H1 (cell line): ENCODE data around the gene PRKCZ. TPM values are rescaled to one million over a fixed set of nuclear protein-coding genes. Genes with fewer than 3 reads are reported as not detected.

Source experiments
- CTCF ChIA-PET: fragments of 300-600 bp; sonication (Branson Sonifier 250); formaldehyde crosslinking; loops from one replicate; lab custom pipeline; 2021; ENCODE audit not compliant: partially characterized antibody; lab: Charles Lee
- POLR2A ChIA-PET: fragments of 300-600 bp; sonication (Branson Sonifier 250); formaldehyde crosslinking; loops from one replicate; lab custom pipeline; 2021; ENCODE audit warnings: inconsistent platforms; ENCODE audit not compliant: partially characterized antibody; lab: Charles Lee
- DNase-seq, 2 experiments: peaks; one replicate each; pipeline versions ENCODE4 v3.0.0 to v3.0.0-alpha.2; 2010 to 2022; ENCODE audit warnings: low spot score in 2 of 2, low read depth in 1 of 2, mixed read lengths in 1 of 2
- FAIRE-seq: peaks from 2 replicates; lab custom pipeline; 2011; peaks lifted over from hg19 to GRCh38; lab: Jason Lieb, UNC
- H2AFZ ChIP-seq: 2 replicates; pipeline ENCODE4 v1.8.1; 2012; ENCODE audit warnings: low read length, inconsistent platforms
- H2AK5ac ChIP-seq: 2 replicates; pipeline ENCODE4 v1.6.1; 2013; ENCODE audit warnings: low read depth, low read length
- H2BK120ac ChIP-seq: replicated peaks from 2 replicates; pipeline ENCODE3; 2013; ENCODE audit warnings: low read depth, low read length, inconsistent platforms
- H2BK12ac ChIP-seq: 2 replicates; pipeline ENCODE4 v1.6.1; 2013; ENCODE audit warnings: low read depth, low read length
- H2BK15ac ChIP-seq: 2 replicates; pipeline ENCODE4 v1.6.1; 2013; ENCODE audit warnings: low read length
- H2BK20ac ChIP-seq: 2 replicates; pipeline ENCODE4 v1.6.1; 2013; ENCODE audit warnings: low read length
- H2BK5ac ChIP-seq: 2 replicates; pipeline ENCODE4 v1.6.1; 2013; ENCODE audit warnings: low read depth, low read length
- H3K14ac ChIP-seq: 2 replicates; pipeline ENCODE4 v1.6.1; 2013; ENCODE audit warnings: inconsistent platforms; ENCODE audit not compliant: insufficient read length
- H3K18ac ChIP-seq: 2 replicates; pipeline ENCODE4 v1.6.1; 2013; ENCODE audit warnings: low read length; ENCODE audit errors: extremely low read depth
- H3K23ac ChIP-seq: 2 replicates; pipeline ENCODE4 v1.6.1; 2013; ENCODE audit warnings: inconsistent platforms; ENCODE audit not compliant: insufficient read length
- H3K23me2 ChIP-seq: 2 replicates; pipeline ENCODE4 v1.6.1; 2013; ENCODE audit warnings: low read depth, low read length
- H3K27ac ChIP-seq: 2 replicates; pipeline ENCODE4 v1.6.1; 2011; ENCODE audit warnings: low read depth, low read length, inconsistent platforms
- H3K27me3 ChIP-seq, 4 experiments: replicated peaks in 1 of 4; 1 replicate in 1 of 4; 2 replicates in 3 of 4; pipeline versions ENCODE4 v1.6.1 to v1.8.1; 2011 to 2013; ENCODE audit warnings: low read length in 3 of 4, mild to moderate bottlenecking in 3 of 4, inconsistent platforms in 2 of 4, mixed read lengths in 2 of 4, moderate library complexity in 1 of 4; ENCODE audit not compliant: control insufficient read depth in 3 of 4, insufficient read depth in 3 of 4; ENCODE audit errors: extremely low read depth in 1 of 4
- H3K36me3 ChIP-seq, 4 experiments: 2 replicates each; pipeline versions ENCODE4 v1.6.1 to v1.8.1; 2011 to 2013; ENCODE audit warnings: mild to moderate bottlenecking in 4 of 4, low read length in 3 of 4, moderate library complexity in 2 of 4, control low read depth in 1 of 4, inconsistent platforms in 1 of 4; ENCODE audit not compliant: insufficient read depth in 4 of 4, control insufficient read depth in 2 of 4
- H3K4ac ChIP-seq: replicated peaks from 2 replicates; pipeline ENCODE3; 2013; ENCODE audit warnings: low read length, low read depth, mixed read lengths, inconsistent platforms; ENCODE audit not compliant: insufficient read length
- H3K4me1 ChIP-seq, 4 experiments: replicated peaks in 1 of 4; 1 replicate in 1 of 4; 2 replicates in 3 of 4; pipeline versions ENCODE4 v1.6.1 to v1.8.1; 2011 to 2013; ENCODE audit warnings: low read length in 3 of 4, inconsistent platforms in 2 of 4, mixed read lengths in 1 of 4; ENCODE audit not compliant: insufficient read depth in 4 of 4, control insufficient read depth in 3 of 4
- H3K4me2 ChIP-seq, 2 experiments: 2 replicates each; pipeline versions ENCODE4 v1.6.1 to v1.8.1; 2011 to 2013; ENCODE audit warnings: low read depth in 2 of 2, low read length in 2 of 2, control low read depth in 1 of 2, inconsistent platforms in 1 of 2, mild to moderate bottlenecking in 1 of 2; ENCODE audit not compliant: insufficient read depth in 1 of 2
- H3K4me3 ChIP-seq, 4 experiments: fragments of 200-600, 300-600 bp in 1 of 4; sonication (generic), shearing (Covaris generic), sonication (Bioruptor Twin) in 1 of 4; 2 replicates each; pipeline versions ENCODE4 v1.5.1 to v1.8.1; 2011 to 2016; ENCODE audit warnings: low read length in 4 of 4, low read depth in 3 of 4, control low read depth in 2 of 4, inconsistent platforms in 2 of 4, mild to moderate bottlenecking in 2 of 4, mixed read lengths in 1 of 4, moderate library complexity in 1 of 4; ENCODE audit not compliant: insufficient read depth in 2 of 4; ENCODE audit errors: extremely low read depth in 1 of 4
- H3K56ac ChIP-seq: replicated peaks from 2 replicates; pipeline ENCODE3; 2013; ENCODE audit warnings: low read depth, mild to moderate bottlenecking, mixed read lengths, low read length, inconsistent platforms; ENCODE audit not compliant: insufficient read length
- H3K79me1 ChIP-seq: 2 replicates; pipeline ENCODE4 v1.6.1; 2013; ENCODE audit warnings: low read depth, low read length, control low read depth
- H3K79me2 ChIP-seq, 2 experiments: 2 replicates each; pipeline versions ENCODE4 v1.6.1 to v1.8.1; 2012 to 2013; ENCODE audit warnings: low read length in 2 of 2, mild to moderate bottlenecking in 2 of 2, inconsistent platforms in 1 of 2; ENCODE audit not compliant: insufficient read depth in 2 of 2, control insufficient read depth in 1 of 2
- H3K9ac ChIP-seq, 4 experiments: replicated peaks in 1 of 4; 1 replicate in 1 of 4; 2 replicates in 3 of 4; pipeline versions ENCODE4 v1.6.1 to v1.8.1; 2011 to 2013; ENCODE audit warnings: low read depth in 3 of 4, low read length in 3 of 4, control low read depth in 2 of 4, mild to moderate bottlenecking in 2 of 4, moderate library complexity in 2 of 4, inconsistent platforms in 1 of 4; ENCODE audit errors: extremely low read depth in 1 of 4
- H3K9me3 ChIP-seq, 2 experiments: 2 replicates each; pipeline versions ENCODE4 v1.6.1 to v1.8.1; 2012 to 2013; ENCODE audit warnings: mild to moderate bottlenecking in 2 of 2, moderate library complexity in 2 of 2, control low read depth in 1 of 2, inconsistent platforms in 1 of 2, low read depth in 1 of 2, low read length in 1 of 2, mixed read lengths in 1 of 2; ENCODE audit not compliant: insufficient read depth in 2 of 2
- H4K20me1 ChIP-seq, 2 experiments: replicated peaks in 1 of 2; 2 replicates each; pipeline versions ENCODE3 to v1.8.1; 2011 to 2013; ENCODE audit warnings: inconsistent platforms in 2 of 2, low read length in 2 of 2, mild to moderate bottlenecking in 1 of 2; ENCODE audit not compliant: insufficient read depth in 2 of 2, control insufficient read depth in 1 of 2
- H4K5ac ChIP-seq: 2 replicates; pipeline ENCODE4 v1.6.1; 2013; ENCODE audit warnings: low read length, low read depth, mixed read lengths, inconsistent platforms; ENCODE audit not compliant: insufficient read length
- H4K8ac ChIP-seq: 2 replicates; pipeline ENCODE4 v1.8.0; 2013; ENCODE audit warnings: mild to moderate bottlenecking, moderate library complexity, low read length, inconsistent platforms; ENCODE audit not compliant: insufficient read depth; ENCODE audit errors: extremely low read depth
- H4K91ac ChIP-seq: replicated peaks from 2 replicates; pipeline ENCODE3; 2013; ENCODE audit warnings: low read length, mixed read lengths, inconsistent platforms; ENCODE audit not compliant: insufficient read length
- BRCA1 ChIP-seq: IDR thresholded peaks from 2 replicates; pipeline ENCODE4 v1.6.1; 2012; ENCODE audit warnings: low read depth, low read length, improper control_type of control experiment
- CHD2 ChIP-seq: IDR thresholded peaks from 2 replicates; pipeline ENCODE4 v1.6.1; 2012; ENCODE audit warnings: low read length, improper control_type of control experiment
- CREB1 ChIP-seq: IDR thresholded peaks from 2 replicates; pipeline ENCODE4 v1.6.1; 2012; ENCODE audit warnings: inconsistent platforms
- NRF1 ChIP-seq: IDR thresholded peaks from 2 replicates; pipeline ENCODE4 v1.6.1; 2011; ENCODE audit warnings: mild to moderate bottlenecking, low read depth, low read length, improper control_type of control experiment
- PHF8 ChIP-seq: fragments of 200-600 bp; sonication (generic); conservative IDR thresholded peaks from 2 replicates; pipeline ENCODE4 v1.7.1; 2012; ENCODE audit warnings: low read depth, mild to moderate bottlenecking, inconsistent platforms, low read length, moderate library complexity
- SAP30 ChIP-seq: fragments of 300-600 bp; sonication (generic); IDR thresholded peaks from 2 replicates; pipeline ENCODE4 v1.7.1; 2012; ENCODE audit warnings: low read length, moderate library complexity, mild to moderate bottlenecking, inconsistent platforms; ENCODE audit not compliant: insufficient read depth, insufficient replicate concordance
- SP1 ChIP-seq: IDR thresholded peaks from 2 replicates; pipeline ENCODE4 v1.6.1; 2011; ENCODE audit warnings: low read depth, low read length
- SP2 ChIP-seq: IDR thresholded peaks from 2 replicates; pipeline ENCODE4 v1.6.1; 2012; ENCODE audit warnings: mild to moderate bottlenecking, low read length, inconsistent platforms
- SP4 ChIP-seq: IDR thresholded peaks from 2 replicates; pipeline ENCODE4 v1.6.1; 2012; ENCODE audit warnings: low read length, inconsistent platforms
- YY1 ChIP-seq: IDR thresholded peaks from 2 replicates; pipeline ENCODE4 v1.6.1; 2011; ENCODE audit warnings: low read depth, mild to moderate bottlenecking, low read length
- WGBS, 2 experiments: shearing (Covaris generic) in 1 of 2; methylation state at CpG; one replicate each; pipeline versions ENCODE4 v1.1.6 to v1.1.7; 2013 to 2015; ENCODE audit warnings: low lambda C conversion rate in 2 of 2, mixed read lengths in 2 of 2, inconsistent platforms in 1 of 2, low coverage in 1 of 2, missing lambda C conversion rate in 1 of 2; ENCODE audit not compliant: insufficient replicate concordance in 2 of 2, insufficient coverage in 1 of 2, insufficient read length in 1 of 2; ENCODE audit errors: extremely low coverage in 1 of 2, missing lambda C conversion rate in 1 of 2; 5-methylcytosine and 5-hydroxymethylcytosine counted together
- polyA plus RNA-seq, 7 experiments: library from polyadenylated mRNA; depleted of rRNA in 3 of 7; stranded (reverse) in 5 of 7; unstranded in 2 of 7; fragments of >200 nt in 5 of 7; fragments of 200-250 nt in 2 of 7; gene quantifications; 1 replicate in 5 of 7; 2 replicates in 1 of 7; 4 replicates in 1 of 7; pipeline versions ENCODE4 v1.2.1 to v1.2.3, GENCODE V29; 2011 to 2013; ENCODE audit warnings: missing spikeins in 2 of 7, mixed read lengths in 2 of 7
- total RNA-seq: library from RNA; stranded (reverse); fragmentation: NEBNext Ultra II Directional; extraction: Animal tissue kit (Norgen Biotek cat#: 25700); gene quantifications from 2 replicates; pipeline ENCODE4 v1.2.1, GENCODE V29; 2021
- TF ChIP-seq, protein P1 (sequence below), 3 experiments: IDR thresholded peaks; 1 replicate in 2 of 3; 2 replicates in 1 of 3; pipeline versions ENCODE4 v1.5.1 to v1.6.1; 2011; ENCODE audit warnings: low read length in 3 of 3, mild to moderate bottlenecking in 3 of 3, inconsistent platforms in 2 of 3, low read depth in 1 of 3, moderate library complexity in 1 of 3; ENCODE audit not compliant: insufficient read depth in 1 of 3; ENCODE audit errors: control extremely low read depth in 1 of 3
- TF ChIP-seq, protein P2 (sequence below): IDR thresholded peaks from 2 replicates; pipeline ENCODE4 v1.6.1; 2011; ENCODE audit warnings: low read depth, mild to moderate bottlenecking, low read length; ENCODE audit not compliant: insufficient read depth

The PRKCZ gene
- total and polyA plus RNA-seq, 2 of the 8 experiments (the other 6 are each of a cell fraction or from before 2014, with no cell fraction given): 37.4 to 45.1 TPM

DNA sequence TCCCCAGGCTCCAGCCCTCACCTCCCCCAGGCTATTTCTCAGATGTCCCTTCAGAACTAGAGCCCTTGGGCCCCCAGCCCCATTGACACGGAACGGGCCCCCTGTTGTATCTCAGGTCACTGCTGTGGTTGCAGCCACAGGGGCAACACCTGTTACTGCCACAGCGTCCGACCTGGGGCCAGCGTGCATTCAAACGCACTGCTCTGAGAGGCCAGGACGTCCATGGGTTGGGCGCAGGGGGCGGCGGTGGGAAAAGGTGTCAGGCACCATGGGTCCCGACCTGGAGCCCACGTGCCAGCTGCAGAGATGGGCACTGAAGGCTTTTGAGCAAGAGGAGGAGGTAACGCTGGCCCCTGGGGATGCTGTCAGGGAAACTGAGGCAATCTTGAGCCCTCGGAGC lies 131.1 kb downstream of the PRKCZ start:
- WGBS, 2 experiments: 95% methylated on average over 10 of the region's 14 CpGs; no CpG with 5 or more reads in 1 of the 2 experiments
- Histone ChIP-seq H3K4ac (no peak overlapping the region), H3K18ac (no peak overlapping the region), H3K27me3 (no peaks in the 10 kb centered on the region), H3K4me1 (no peaks in the 10 kb centered on the region; a peak in 1 of 7 replicates), H2BK12ac (no peak overlapping the region), H3K56ac (no peak overlapping the region), H3K27ac (no peak overlapping the region), H4K5ac (no peak overlapping the region), H3K4me3 (no peak overlapping the region), H3K14ac (no peak overlapping the region), H4K8ac (no peak overlapping the region), H3K23me2 (peaks cover 2% of the 10 kb centered on the region; the same call in 1 of the 2 replicates), H2BK5ac (no peak overlapping the region), H4K20me1 (peaks cover 0 to 10% of the 10 kb centered on the region in 2 experiments), H3K9me3 (no peaks in the 10 kb centered on the region), H2BK15ac (no peak overlapping the region), H3K36me3 (peaks cover 0 to 13% (median 9%) of the 10 kb centered on the region in 4 experiments; a peak in 5 of 8 replicates), H3K79me1 (no peaks in the 10 kb centered on the region), H2BK120ac (no peak overlapping the region), H2AK5ac (no peak overlapping the region), H3K4me2 (no peak overlapping the region), H3K79me2 (no peaks in the 10 kb centered on the region), H3K9ac (no peak overlapping the region), H3K23ac (no peak overlapping the region), H4K91ac (no peak overlapping the region), H2AFZ (no peak overlapping the region), H2BK20ac (no peak overlapping the region)
- no peak for FAIRE-seq
- DNase-seq: no peak
- POLR2A ChIA-PET: interaction anchor here (1.4 kb wide), 1 partner anchor 22 kb away, joined by 4 read pairs; no protein-coding TSS in a partner anchor
- CTCF ChIA-PET: no interaction called here
- no peak for TF ChIP-seq NRF1
- TF ChIP-seq SP1: no peak
- TF ChIP-seq, protein P1, sequence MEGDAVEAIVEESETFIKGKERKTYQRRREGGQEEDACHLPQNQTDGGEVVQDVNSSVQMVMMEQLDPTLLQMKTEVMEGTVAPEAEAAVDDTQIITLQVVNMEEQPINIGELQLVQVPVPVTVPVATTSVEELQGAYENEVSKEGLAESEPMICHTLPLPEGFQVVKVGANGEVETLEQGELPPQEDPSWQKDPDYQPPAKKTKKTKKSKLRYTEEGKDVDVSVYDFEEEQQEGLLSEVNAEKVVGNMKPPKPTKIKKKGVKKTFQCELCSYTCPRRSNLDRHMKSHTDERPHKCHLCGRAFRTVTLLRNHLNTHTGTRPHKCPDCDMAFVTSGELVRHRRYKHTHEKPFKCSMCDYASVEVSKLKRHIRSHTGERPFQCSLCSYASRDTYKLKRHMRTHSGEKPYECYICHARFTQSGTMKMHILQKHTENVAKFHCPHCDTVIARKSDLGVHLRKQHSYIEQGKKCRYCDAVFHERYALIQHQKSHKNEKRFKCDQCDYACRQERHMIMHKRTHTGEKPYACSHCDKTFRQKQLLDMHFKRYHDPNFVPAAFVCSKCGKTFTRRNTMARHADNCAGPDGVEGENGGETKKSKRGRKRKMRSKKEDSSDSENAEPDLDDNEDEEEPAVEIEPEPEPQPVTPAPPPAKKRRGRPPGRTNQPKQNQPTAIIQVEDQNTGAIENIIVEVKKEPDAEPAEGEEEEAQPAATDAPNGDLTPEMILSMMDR (IDR thresholded peaks at IDR 0.05; ENCODE audit: control extremely low read depth in 1 of 3, insufficient read depth in 1 of 3, low read depth in 1 of 3, low read length in 3 of 3): no peak
- no peak for TF ChIP-seq BRCA1
- TF ChIP-seq CREB1: no peak
- TF ChIP-seq SP2: no peak
- no peak for TF ChIP-seq YY1
- TF ChIP-seq CHD2: no peak
- no peak for TF ChIP-seq PHF8
- TF ChIP-seq SP4: no peak
- no peak for TF ChIP-seq SAP30
- TF ChIP-seq, protein P2, sequence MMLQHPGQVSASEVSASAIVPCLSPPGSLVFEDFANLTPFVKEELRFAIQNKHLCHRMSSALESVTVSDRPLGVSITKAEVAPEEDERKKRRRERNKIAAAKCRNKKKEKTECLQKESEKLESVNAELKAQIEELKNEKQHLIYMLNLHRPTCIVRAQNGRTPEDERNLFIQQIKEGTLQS: no peak
